OCI-M2 (cell line): ENCODE measurements around the gene PCNX2.
"Not testable (repeated sequence)": the region's sequence is repeated elsewhere in the genome, so short reads cannot be mapped to it uniquely, and the experiment has no call there.

Experiments
- DNase-seq: peaks from one replicate; lab custom pipeline; 2025; ENCODE audit not compliant: unreplicated experiment; lab: John Stamatoyannopoulos, UW

PCNX2 gene

DNA sequence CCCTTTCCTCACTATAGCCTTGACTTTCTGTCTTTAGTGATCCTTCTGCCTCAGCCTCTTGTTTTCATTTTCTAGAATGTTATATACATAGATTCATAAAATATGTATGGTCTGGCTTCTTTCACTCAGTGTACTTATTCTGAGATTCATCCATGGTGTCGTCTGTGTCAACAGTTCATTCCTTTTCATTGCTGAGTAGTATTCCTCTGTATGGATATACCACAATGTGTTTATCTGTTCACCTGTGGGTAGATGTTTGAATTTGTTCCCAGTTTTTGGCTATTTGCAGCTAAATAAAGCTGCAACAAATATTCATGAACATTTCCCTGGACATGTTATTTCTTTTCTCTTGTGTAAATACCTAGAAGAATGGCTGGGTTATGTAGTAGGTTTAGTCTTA, 131.8 kb downstream of the PCNX2 start:
- DNase-seq = no peak

DNA sequence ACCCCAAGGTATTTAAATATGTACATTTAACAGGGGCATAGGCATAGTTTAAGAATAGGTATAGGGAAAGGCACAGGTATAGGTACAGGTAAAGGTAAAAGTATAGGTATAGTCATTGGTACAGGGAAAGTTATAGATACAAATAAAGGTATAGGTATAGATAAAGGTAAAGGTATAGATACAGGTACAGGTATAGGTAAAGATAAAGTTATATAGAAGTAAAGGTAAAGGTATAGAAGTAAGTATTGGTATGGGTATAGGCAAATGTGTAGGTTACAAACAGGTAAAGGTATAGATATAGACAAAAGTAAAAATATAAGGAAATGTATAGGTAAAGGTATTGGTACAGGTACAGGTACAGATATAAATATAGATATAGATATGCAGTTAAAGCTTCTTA, 137.2 kb downstream of the PCNX2 start:
- DNase-seq = no peak

DNA sequence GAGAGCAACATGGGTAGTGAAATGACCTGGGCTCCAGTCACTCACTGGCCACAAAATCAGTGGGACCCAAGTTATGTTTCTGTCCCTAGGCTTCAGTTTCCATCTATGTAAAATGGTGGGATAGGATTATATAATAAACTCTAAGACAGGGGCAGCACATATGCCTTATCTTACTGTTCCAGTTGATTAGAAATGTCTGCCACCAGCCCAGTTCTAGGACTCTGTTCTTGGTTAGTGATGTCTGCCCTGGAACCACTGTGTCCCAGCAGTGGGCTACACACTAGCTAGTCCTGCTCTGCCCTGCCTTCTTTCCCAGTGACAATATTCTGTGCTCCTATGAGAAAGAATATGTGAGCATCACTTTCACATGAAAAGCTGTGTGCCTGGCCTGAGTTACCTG, 138.3 kb downstream of the PCNX2 start:
- DNase-seq = no peak

DNA sequence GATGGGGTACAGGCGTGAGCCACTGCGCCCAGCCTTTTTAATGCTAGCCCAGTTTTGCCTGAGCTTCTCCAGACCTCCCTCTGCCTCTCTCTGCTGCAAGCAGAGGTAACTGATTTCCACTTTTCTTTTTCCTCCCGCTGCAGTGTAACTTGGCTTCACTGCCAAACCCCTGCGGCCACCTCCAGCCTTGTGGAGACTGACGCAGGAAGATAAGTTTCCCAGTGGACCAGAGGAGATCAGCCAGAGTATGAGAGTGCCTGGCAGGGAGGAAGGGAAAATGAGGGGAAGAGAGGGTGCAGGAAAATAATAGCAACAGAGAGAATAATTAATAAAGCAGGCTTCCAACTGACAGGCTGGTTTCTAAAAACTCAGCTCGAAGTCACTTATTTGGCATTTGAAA, 143.7 kb downstream of the PCNX2 start:
- no peak for DNase-seq

DNA sequence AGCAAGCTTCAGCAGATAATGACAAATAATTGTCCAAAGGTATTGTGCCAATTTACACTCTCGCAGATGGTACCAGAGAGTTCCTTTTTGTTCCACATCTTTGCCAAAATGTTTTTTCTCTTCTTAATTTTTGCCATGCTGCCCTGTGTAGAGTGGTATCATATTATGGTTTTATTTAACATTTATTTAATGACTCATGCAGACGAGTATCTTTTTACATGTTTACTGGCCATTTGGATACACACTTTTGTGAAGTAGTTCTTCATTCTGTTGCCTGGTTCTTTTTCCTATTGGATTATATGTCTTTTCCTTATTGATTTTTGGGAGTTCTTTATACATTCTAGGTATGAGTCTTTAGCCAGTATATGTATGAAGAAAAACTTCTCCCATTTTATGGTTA, 151.1 kb downstream of the PCNX2 start:
- no peak for DNase-seq

DNA sequence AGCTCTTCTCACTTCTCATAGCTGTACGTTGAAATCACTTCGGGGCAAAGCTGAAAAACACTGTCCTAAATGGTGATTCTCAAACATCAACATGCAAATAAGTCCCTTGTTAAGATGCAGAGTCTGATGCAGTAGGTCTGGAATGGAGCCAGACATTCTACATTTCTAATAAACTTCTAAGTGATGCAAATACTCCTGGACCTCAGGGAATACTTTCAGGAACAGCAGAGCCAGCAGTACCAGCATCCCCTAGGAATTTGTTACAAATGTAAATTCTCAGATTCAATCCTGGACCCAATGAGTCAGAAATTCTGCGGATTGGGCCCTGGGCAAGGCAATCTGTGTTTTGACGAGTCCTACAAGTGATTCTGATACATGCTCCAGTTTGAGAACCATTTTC, 152.3 kb downstream of the PCNX2 start:
- DNase-seq = no peak

DNA sequence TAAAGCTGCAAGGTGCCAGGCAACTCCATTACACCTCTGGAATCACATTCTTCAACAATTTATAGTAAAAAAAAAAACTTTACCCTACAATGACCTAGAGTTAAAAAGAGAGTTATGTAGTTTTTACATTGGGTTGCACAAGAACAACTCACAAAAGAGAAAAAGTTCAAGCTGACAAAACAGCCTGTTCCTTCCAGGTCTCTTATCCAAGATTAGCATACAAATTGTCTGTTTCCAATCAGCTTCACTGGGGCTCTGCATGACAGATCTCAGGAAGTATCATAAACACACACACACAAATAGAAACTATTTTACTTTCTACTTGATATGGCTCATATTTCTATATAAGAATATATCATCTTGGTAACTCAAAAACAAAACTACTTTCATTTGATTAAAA, 154.6 kb downstream of the PCNX2 start:
- DNase-seq = no peak

DNA sequence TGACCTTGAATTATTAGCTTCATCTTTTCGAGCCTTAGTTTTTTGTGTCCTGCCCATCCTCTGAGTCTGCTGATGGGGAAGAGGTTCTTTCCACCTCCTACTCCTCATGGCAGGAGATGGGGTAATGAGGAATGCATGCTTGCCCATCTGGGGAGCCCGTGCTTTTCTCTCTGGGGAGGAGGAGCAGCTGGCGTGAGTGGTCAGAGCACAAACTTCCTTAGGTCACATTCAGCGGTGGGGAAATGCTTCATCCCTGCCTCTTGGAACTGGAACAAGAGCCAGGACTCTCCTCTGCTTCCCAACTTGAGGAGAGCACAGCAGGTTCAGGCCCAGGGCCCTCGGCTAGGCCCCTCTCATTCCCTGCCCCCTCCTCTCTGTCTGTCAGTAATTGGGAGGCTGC, 155.0 kb downstream of the PCNX2 start:
- no peak for DNase-seq

DNA sequence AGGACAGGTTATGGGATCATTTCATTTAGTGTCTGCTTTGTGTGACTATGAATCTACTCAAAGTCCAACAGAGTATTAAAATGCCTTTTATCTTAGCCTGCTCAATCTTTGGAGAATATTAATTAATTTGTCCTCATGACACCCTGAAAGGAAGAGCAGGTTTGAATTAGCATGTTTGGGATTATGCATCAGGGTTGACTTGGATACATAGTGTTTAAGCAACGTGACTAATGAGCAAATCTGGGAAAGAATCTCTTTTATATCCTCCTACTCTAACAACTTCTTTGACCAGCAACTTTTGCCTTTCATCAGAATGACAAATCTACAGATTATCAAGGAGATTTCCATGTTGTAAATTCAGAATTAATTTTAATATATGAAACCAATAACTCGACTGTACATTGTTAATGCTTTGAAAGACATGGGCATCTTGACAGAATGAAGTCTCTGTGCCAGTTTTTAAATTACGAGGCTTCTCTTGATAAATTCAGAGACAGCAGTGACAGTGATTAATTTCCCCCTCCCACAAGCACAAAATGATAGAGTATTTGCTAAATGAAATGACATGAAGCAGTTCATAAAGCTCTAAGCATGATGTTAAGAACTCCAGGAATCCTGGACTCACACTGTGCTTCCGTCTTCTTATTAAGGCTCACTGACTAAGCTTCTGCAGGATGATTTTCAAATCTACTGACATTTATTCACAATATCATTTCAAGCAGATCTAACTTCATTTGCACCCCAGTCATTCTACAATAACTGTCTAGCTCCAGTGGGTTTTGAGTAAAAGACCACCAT, 156.5 kb downstream of the PCNX2 start:
- no peak for DNase-seq

DNA sequence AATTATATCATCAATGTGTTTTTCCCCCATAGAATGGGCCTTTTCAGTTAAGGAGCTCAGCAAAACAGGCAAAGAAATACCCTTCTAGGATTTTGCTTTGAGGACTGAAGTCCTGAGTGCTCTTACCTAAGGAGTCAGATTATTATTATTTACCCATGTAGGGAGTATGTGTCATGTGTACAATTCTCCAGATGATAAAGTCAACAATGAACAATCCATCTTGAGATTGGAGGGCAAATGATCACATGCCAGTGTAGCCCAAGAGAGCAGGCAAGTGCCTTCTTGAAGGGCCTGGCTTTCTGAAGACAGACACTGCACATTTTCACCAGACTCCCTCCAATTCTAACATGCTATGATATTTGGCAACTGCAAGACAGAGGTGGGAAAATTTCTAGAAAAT, 159.7 kb downstream of the PCNX2 start:
- DNase-seq = no peak

DNA sequence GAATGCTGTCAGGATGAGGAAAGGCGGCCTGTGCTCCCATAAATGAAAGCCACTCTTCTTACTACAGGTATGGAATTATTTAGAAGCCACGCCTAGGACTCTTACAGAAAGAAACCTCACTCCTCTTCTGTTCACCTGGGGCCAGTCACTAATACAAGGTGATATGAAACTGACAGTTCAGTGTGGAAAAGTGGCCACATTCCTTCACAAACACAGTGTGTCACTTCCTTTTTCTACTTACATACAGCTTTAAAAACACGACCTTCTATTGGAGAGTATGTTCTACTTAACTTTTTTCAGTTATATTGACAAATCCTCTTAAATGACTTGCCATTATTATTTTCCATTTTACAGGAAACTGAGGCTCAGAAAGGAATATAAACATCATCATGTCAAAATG, 163.1 kb downstream of the PCNX2 start:
- DNase-seq = no peak

DNA sequence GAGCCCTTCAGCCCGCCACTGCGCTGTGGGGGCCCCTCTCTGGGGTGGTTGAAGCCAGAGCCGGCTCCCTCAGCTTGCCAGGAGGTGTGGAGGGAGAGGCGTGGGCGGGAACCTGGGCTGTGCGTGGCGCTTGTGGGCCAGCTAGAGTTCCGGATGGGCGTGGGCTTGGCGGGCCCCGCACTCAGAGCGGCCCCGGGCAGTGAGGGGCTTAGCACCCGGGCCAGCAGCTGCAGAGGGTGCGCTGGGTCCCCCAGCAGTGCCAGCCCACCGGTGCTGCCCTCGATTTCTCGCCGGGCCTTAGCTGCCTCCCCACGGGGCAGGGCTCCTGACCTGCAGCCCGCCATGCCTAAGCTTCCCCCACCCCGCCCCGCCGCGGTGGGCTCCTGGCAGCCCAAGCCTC, 166.5 kb downstream of the PCNX2 start:
- DNase-seq = not testable (repeated sequence)

DNA sequence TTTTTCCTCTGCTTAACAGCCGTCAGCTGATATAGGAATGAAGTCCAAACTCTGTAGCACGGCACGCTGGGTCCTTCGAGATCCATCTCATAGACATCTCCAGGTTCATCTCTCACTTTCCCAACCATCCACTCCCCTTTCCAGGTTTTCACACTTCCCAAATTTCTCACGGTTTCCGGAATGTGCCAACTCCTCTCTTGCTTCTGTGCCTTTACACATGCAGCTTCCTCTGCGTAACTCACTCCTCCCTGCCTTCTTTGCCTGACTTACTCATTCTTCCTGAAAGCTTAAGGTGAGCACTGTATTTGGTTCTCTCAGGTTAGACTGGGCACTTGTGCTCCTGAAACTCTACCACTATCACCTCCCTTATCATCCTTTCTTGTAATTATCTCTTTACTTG, 168.4 kb downstream of the PCNX2 start:
- DNase-seq = no peak

DNA sequence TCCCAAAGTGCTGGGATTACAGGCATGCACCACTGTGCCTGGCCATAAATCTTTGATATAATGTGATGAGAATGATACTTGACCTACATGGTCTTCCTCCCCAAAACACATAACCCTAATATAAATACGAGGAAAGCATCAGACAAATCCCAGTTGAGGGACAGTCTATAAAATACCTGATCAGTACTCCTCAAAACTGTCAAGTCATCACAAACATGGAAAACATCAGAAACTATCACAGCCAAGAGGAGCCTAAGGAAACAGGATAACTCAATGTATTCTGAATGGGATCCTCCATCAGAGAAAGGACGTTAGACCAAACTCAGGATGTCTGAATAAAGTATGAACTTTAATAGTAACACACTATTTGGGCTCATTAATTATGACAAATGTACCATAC, 172.7 kb downstream of the PCNX2 start:
- no peak for DNase-seq

DNA sequence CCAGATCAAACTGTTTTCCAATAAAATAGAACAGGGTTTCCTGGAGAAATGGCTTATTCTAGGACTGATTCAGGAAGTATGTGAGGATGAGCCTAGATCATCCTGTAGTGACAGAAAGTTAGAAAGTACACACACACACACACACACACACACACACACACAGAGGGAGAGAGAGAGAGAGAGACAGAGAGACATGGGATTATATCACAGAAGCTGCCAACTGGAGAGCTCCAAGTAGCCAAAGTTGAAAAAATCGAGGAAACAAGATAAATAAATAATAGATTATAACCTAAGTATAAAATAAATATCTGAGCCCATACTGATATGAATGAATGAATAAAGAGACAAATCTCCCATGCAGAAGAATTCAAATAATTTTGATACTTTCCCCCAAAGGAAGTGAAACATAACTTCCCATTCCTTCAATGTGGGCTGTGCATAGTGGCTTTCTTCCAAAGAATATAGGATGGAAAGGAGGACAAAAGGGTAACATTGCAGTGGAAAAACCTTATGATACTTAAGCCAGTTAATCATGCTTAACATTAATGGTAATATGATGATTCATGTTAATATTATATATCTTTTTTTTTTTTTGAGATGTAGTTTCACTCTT, 173.5 kb downstream of the PCNX2 start:
- no peak for DNase-seq

DNA sequence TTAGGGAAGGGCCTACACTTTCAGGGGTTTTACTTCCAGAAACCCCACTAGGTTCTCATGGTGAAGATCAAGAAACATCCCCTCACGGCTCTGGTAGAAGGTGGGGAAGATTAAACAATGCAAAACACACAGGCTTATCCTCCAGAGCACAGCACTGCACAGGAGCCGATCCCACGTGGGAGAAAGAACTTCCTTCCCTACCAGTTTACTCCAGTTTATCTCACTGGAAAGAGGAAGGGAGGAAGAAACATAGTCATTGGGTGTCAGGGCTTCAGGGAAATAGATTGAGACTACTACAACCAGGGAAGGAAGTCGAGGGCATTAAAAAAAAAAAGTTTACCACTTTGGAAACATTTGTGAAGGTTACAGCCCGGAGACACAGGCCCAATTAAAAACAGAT, 180.7 kb downstream of the PCNX2 start:
- DNase-seq = no peak

DNA sequence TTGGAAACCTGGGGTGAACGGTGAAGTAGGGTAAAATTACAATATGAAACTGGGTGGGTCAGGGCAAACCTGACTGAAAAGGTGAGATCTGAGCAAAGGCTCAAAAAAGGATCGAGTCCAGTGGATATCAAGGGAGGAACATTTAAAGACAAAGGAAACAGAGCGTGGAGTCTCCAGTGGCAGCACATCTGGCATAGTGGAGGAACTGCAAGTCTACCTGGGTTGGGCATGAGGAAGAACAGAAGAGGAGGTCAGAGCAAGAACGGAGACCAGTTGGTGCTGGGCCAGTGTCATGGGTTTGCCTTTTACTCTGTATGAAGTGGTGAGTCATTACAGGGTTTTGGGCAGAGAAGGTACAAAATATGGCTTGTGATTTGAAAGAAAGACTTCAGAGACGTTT, 181.4 kb downstream of the PCNX2 start:
- no peak for DNase-seq

DNA sequence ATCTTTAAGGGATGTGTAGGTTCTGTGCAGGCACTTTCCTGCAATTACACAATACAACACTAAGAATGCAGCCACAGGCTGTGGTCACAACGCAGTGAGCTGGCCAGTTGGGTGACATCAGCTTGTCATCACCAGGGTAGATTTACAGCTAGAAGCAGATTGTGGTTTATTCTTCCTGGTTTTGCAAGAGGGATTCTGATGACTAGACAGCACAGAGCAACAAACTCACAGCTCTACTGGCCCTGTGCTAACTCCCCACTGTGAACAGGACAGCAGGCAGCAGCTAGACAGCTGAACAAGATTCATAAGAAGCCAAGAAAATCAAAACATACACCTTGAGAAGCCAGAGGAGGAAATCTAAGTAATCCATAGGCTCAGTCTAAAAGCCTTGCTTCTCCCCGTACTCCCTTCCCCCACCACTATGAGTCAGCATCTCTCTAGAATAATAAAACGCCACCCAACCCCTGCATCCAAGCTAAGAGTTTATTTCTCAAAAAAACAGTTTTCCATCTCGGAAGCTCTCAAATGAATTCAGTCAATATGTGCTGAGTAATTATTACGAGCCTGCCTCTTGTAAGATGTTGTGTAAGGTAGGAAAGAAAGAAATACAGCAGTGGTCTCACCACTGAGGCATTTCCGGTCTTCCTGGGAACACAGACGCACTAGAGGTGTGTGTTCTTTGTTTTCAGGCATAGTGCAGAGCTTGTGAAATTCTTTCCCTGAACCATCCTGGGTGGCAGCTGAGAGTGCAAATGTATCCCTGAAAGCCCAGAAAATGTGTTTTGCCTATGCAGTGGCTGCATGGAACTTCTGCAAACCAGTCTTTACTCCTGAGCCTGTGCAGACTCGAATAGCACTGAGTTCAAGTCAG, 182.3 kb downstream of the PCNX2 start:
- no peak for DNase-seq

DNA sequence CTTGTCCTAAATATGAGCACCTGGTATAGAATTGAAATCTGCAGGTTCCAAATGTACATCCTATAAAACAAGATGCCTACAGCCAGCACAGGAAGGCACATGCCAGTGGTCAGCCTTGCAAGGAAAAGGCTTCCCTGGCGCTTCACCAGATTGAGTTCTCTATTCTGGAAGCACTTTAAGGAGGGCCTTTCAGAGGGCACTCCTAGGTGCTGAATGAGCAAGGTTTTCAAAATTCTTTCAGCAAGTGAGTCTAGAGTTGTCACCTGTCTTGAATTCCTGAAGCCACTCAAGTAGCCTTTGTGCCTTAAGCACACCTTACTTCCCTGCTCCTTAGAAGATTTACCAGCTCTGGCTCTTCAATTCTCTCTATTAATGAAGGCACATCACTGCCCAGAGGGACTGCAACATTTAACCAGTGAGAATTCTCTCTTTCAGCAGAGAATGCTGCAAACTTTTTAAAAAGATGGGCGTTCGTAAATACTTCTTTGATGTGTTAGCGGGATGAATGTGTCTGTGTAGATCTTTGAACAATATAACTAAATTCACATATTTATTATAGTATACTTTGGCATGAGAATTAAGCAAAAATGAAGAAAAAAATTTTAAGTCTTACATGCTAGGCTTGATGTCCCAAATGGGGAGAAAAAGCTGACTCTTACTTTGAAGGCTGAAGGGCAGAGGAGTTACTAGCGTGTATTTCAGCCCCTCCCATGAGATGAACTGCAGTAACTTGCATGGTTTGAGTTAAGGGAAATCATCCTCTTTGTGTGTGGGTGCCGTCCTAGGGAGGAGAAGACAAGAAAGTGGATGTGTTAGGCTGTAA, 183.1 kb downstream of the PCNX2 start:
- DNase-seq = no peak

DNA sequence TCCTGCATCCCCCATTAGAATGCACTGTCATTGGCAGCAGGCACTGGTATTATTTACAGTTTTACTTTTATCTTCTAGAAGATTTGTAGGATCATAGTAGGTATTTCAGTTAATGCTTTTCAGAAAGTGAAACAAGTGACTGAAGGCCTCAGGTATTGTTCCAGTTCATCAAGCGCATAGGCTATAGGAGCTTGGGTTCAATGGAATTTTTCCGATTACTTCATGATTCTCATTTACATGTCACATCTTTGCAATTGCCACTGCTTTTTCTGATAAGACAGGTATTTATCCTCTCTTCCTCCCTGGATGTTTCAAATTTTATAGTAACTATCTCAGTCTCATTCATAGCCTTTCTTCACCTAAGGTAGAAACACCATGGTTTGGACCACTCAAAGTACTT, 183.8 kb downstream of the PCNX2 start:
- no peak for DNase-seq

DNA sequence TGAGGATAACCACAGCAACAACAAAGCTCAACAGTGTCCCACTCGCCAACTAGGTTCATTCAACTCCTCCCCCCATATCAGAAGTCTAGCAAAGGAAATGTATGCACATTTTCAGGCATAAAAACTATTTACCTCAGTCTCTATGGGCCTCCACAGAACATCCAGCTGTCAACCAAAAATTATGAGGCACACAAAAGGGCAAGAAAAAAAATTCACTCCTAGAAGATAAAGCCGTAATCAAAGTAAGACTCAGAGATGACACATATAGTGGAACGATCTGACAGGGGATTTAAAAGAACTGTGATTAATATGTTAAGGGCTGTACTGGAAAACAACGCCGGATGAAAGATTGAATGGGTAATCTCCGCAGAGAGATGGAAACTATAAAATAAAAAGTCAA, 186.4 kb downstream of the PCNX2 start:
- DNase-seq = no peak
